Right lobe of liver (tissue), 6 donors: ENCODE data around the gene FHIT. TPM values are rescaled to one million over a fixed set of nuclear protein-coding genes. Genes with fewer than 3 reads are reported as not detected.

Experiments used
- ATAC-seq, 4 donors: fragments of 200-7000 bp; cut with Tn5 transposase; one replicate each; pipeline ENCODE4 v1.9.1; 2020; ENCODE audit warnings: mild to moderate bottlenecking in 4 of 4, moderate library complexity in 4 of 4
- DNase-seq, 3 donors: peaks; one replicate each; pipeline ENCODE4 v3.0.0-alpha.2; 2020
- H3K27ac ChIP-seq, 3 donors: fragments of 200-600 bp; one replicate each; pipeline ENCODE4 v1.8.0; 2022
- H3K27me3 ChIP-seq, 2 donors: fragments of 200-600 bp; one replicate each; pipeline ENCODE4 v1.8.0; 2022
- H3K36me3 ChIP-seq, 4 donors: fragments of 200-600 bp; sonication (generic) in 1 of 4; one replicate each; pipeline versions ENCODE4 v1.5.1 to v1.8.0; 2017 to 2022; ENCODE audit warnings: control low read depth in 1 of 4
- H3K4me1 ChIP-seq, 4 donors: fragments of 200-600 bp; sonication (generic) in 1 of 4; one replicate each; pipeline versions ENCODE4 v1.5.1 to v1.8.0; 2017 to 2022; ENCODE audit warnings: control low read depth in 1 of 4
- H3K4me3 ChIP-seq, 3 donors: fragments of 200-600 bp; one replicate each; pipeline ENCODE4 v1.8.0; 2022
- H3K9me3 ChIP-seq, 4 donors: fragments of 200-600 bp; sonication (generic) in 1 of 4; one replicate each; pipeline versions ENCODE4 v1.5.1 to v1.8.0; 2017 to 2022; ENCODE audit warnings: control low read depth in 1 of 4
- POLR2A ChIP-seq: fragments of 450-650 bp; IDR thresholded peaks from one replicate; pipeline ENCODE4 v1.6.1; 2017; ENCODE audit warnings: antibody characterized with exemption, mild to moderate bottlenecking
- WGBS: methylation state at CpG from one replicate; pipeline ENCODE4 v1.1.6; 2018; ENCODE audit warnings: low coverage, low lambda C conversion rate; ENCODE audit not compliant: insufficient coverage; ENCODE audit errors: missing lambda C conversion rate; 5-methylcytosine and 5-hydroxymethylcytosine counted together
- intact Hi-C, 2 donors: fragments of 100-400 bp; cut with DNase I; formaldehyde crosslinking; loops; one replicate each; pipeline versions ENCODE4 v1.11.2 to v1.14.1; 2022
- total RNA-seq, 6 experiments: library from RNA; depleted of rRNA in 2 of 6; stranded (reverse); fragments of >200 nt in 2 of 6; fragmentation: NEBNext Ultra II Directional in 3 of 6; extraction: Animal tissue kit (Norgen Biotek cat#: 25700) in 3 of 6; gene quantifications; one replicate each; pipeline versions ENCODE4 v1.1.0 to v1.2.4, GENCODE V29; 2016 to 2023
- TF ChIP-seq, protein P1 (sequence below), 4 donors: fragments of 200-600 bp in 3 of 4; fragments of 450-650 bp in 1 of 4; IDR thresholded peaks; one replicate each; pipeline versions ENCODE4 v1.5.1 to v1.8.0; 2016 to 2022; ENCODE audit warnings: antibody characterized with exemption in 4 of 4, mild to moderate bottlenecking in 2 of 4
- donor health status: DM: no; HTN: yes; CAD: no.
- donor health status: DM: no; HTN: no; CAD: no.
- donor health status: DM: no; HTN: no; CAD: no.
- donor health status: DM: no; HTN: yes; CAD: no.
- donor health status: DM: no; HTN: yes; CAD: no.

Gene FHIT
- total RNA-seq, 6 experiments from 2014 or later, result 6.6 to 11.2 (median 8.0) TPM

DNA sequence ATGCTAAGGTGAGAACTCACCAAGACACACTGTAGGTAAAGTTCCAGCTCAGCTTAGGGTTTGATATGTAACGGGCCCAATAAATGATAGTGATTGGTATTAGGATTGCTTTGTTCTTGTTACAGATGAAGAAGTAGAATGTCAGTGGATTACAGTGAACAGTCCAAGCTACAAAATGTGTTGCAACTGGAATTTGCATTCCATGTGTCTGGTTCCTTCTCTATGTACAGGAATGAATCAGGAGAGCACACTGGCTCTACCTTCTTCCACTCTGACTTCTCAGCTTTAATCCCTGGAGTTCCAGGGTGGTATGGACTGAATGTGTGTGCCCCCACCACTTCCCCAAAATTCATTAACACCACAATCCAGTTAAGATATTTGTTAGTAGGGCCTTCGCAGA is 1471.0 kb downstream of the FHIT start:
- 100% methylated on average over 2 of the region's 2 CpGs for WGBS
- Histone ChIP-seq H3K9me3 (no peaks in the 10 kb centered on the region), H3K4me1 (no peaks in the 10 kb centered on the region), H3K27ac (no peak overlapping the region), H3K36me3 (no peaks in the 10 kb centered on the region), H3K27me3 (no peaks in the 10 kb centered on the region), H3K4me3 (no peak overlapping the region)
- DNase-seq (no peak), ATAC-seq (no peak)
- TF ChIP-seq, protein P1, sequence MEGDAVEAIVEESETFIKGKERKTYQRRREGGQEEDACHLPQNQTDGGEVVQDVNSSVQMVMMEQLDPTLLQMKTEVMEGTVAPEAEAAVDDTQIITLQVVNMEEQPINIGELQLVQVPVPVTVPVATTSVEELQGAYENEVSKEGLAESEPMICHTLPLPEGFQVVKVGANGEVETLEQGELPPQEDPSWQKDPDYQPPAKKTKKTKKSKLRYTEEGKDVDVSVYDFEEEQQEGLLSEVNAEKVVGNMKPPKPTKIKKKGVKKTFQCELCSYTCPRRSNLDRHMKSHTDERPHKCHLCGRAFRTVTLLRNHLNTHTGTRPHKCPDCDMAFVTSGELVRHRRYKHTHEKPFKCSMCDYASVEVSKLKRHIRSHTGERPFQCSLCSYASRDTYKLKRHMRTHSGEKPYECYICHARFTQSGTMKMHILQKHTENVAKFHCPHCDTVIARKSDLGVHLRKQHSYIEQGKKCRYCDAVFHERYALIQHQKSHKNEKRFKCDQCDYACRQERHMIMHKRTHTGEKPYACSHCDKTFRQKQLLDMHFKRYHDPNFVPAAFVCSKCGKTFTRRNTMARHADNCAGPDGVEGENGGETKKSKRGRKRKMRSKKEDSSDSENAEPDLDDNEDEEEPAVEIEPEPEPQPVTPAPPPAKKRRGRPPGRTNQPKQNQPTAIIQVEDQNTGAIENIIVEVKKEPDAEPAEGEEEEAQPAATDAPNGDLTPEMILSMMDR (IDR thresholded peaks at IDR 0.05), result no peak
- no peak for TF ChIP-seq POLR2A
- intact Hi-C loops, result no loop called here

- no peaks in the 10 kb centered on the region for H3K9me3 ChIP-seq
- ATAC-seq, result no peak
Observed at GRCh38 chr3:59779260-59779659, 1472.0 kb downstream of the FHIT start.

DNA sequence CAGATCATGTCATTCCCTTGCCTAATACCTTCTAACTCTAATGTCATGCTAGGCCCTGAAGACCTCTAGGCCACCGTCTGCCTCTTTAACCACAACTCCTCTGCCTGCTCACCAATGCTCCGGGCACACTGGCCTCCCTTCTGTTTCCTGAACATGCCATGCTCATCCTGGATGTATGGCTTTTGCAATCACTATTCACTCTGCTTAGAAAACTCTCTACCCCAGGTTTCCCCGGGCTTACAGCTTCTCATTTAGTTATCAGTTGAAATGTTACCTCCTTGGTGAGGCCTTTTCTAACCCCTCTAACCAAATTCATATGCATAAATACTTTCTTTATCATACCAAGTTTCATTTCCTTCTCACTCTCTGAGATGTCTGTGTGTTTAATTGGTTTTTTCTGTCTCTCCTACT is 1473.6 kb downstream of the FHIT start:
- Histone ChIP-seq H3K36me3 (no peaks in the 10 kb centered on the region), H3K4me1 (no peaks in the 10 kb centered on the region), H3K4me3 (no peak overlapping the region), H3K27me3 (no peaks in the 10 kb centered on the region), H3K9me3 (no peaks in the 10 kb centered on the region), H3K27ac (no peak overlapping the region)
- intact Hi-C loops, result no loop called here
- ATAC-seq (no peak), DNase-seq (no peak)
- 72% methylated on average over 2 of the region's 3 CpGs for WGBS
- TF ChIP-seq, protein P1 (IDR thresholded peaks at IDR 0.05), result no peak
- no peak for TF ChIP-seq POLR2A

More at GRCh38 chr3:59779260-59779659, 1472.0 kb downstream of the FHIT start:
- TF ChIP-seq, protein P1 (IDR thresholded peaks at IDR 0.05), result no peak
- TF ChIP-seq POLR2A, result no peak
- Histone ChIP-seq H3K4me3 (no peak overlapping the region), H3K27me3 (no peaks in the 10 kb centered on the region), H3K4me1 (no peaks in the 10 kb centered on the region), H3K27ac (no peak overlapping the region), H3K36me3 (no peaks in the 10 kb centered on the region)
- intact Hi-C loops, result no loop called here
- 80% methylated on average over 3 of the region's 3 CpGs for WGBS
- DNase-seq, result no peak

DNA sequence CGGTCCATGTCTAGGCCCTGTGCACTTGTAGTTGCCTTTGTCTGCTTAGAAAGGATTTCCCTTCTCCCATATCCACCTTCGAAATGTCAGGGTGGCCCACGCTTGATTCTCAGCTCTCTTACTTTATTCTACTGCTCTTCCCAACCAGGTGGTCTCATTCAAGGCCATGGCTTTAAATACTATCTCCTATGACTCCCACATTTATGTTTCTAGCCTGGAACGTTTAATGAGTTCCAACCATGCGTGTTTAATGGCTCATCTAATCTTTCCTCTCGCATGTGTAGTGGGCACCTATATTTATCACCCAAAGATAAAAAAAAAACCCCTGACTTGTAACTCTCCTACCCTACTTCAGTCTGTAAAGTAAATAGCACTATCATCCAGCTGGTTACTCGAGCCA is 1474.2 kb downstream of the FHIT start:
- no peak for ATAC-seq
- 81% methylated on average over 7 of the region's 7 CpGs for WGBS
- intact Hi-C loops, result no loop called here
- Histone ChIP-seq H3K36me3 (no peaks in the 10 kb centered on the region), H3K4me3 (no peak overlapping the region), H3K4me1 (no peaks in the 10 kb centered on the region), H3K27me3 (no peaks in the 10 kb centered on the region), H3K9me3 (no peaks in the 10 kb centered on the region), H3K27ac (no peak overlapping the region)
- DNase-seq, result no peak
- TF ChIP-seq, protein P1 (IDR thresholded peaks at IDR 0.05), result no peak
- no peak for TF ChIP-seq POLR2A

- no peaks in the 10 kb centered on the region for H3K27me3 ChIP-seq
- no peaks in the 10 kb centered on the region for H3K36me3 ChIP-seq
- 74% methylated on average over 5 of the region's 7 CpGs for WGBS
- intact Hi-C loops, result no loop called here
- H3K4me1 ChIP-seq, result no peaks in the 10 kb centered on the region
- ATAC-seq, result no peak
- no peak overlapping the region for H3K4me3 ChIP-seq
- no peak for TF ChIP-seq POLR2A
- TF ChIP-seq, protein P1 (IDR thresholded peaks at IDR 0.05), result no peak
- DNase-seq, result no peak
- no peaks in the 10 kb centered on the region for H3K9me3 ChIP-seq
- no peak overlapping the region for H3K27ac ChIP-seq
Observed at GRCh38 chr3:59775761-59776325, 1475.4 kb downstream of the FHIT start.
